ENCODE measurements around the gene MACF1.
A peak's percentile ranks its signal among the peaks of the same experiment; 100 is the strongest.

Gene MACF1

DNA sequence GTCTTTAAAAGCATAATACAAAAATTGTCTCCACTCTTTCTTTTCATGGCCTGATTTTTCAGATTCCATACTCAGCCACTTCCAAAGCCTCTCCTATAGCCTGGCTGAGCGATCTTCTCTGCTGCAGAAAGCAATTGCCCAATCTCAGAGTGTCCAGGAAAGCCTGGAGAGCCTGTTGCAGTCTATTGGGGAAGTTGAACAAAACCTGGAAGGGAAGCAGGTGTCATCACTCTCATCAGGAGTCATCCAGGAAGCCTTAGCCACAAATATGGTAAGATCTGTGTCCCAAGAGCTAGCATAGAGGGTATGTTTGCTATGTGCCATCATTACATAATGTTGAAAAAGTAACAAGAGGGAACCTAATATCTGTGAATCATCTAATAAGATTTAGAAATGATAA, 156.2 kb downstream of the MACF1 start:
- TF ChIP-seq, protein P1, sequence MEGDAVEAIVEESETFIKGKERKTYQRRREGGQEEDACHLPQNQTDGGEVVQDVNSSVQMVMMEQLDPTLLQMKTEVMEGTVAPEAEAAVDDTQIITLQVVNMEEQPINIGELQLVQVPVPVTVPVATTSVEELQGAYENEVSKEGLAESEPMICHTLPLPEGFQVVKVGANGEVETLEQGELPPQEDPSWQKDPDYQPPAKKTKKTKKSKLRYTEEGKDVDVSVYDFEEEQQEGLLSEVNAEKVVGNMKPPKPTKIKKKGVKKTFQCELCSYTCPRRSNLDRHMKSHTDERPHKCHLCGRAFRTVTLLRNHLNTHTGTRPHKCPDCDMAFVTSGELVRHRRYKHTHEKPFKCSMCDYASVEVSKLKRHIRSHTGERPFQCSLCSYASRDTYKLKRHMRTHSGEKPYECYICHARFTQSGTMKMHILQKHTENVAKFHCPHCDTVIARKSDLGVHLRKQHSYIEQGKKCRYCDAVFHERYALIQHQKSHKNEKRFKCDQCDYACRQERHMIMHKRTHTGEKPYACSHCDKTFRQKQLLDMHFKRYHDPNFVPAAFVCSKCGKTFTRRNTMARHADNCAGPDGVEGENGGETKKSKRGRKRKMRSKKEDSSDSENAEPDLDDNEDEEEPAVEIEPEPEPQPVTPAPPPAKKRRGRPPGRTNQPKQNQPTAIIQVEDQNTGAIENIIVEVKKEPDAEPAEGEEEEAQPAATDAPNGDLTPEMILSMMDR (conservative IDR thresholded peaks at IDR 0.05; ENCODE audit: low read depth, low read length), result no peak
- Histone ChIP-seq H2AFZ (ENCODE audit: low read depth) (no peak overlapping the region), H3K4me1 (ENCODE audit: low read depth, poor library complexity, severe bottlenecking) (no peaks in the 10 kb centered on the region), H4K20me1 (ENCODE audit: insufficient read depth) (no peaks in the 10 kb centered on the region), H3K79me2 (ENCODE audit: insufficient read depth, low read depth) (no peaks in the 10 kb centered on the region), H3K36me3 (ENCODE audit: insufficient read depth) (no peaks in the 10 kb centered on the region), H3K9ac (no peak overlapping the region), H3K4me3 (IDR thresholded peaks at IDR 0.05; ENCODE audit: insufficient read depth, low read depth, low read length) (no peak overlapping the region), H3K4me2 (no peak overlapping the region), H3K27me3 (ENCODE audit: insufficient read depth, low read depth) (no peaks in the 10 kb centered on the region), H3K27ac (no peak overlapping the region)

DNA sequence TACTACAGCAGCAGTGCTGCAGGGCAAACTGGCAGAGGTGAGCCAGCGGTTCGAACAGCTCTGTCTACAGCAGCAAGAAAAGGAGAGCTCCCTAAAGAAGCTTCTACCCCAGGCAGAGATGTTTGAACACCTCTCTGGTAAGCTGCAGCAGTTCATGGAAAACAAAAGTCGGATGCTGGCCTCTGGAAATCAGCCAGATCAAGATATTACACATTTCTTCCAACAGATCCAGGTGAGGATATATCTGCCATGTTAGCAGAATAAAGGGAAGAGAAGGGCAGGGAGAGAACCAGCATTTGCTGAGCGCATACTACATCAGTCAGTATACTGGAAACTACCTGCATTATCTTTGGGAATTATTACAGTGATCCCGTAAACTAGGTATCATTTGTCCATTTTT, 157.0 kb downstream of the MACF1 start:
- Histone ChIP-seq H2AFZ (ENCODE audit: low read depth) (no peak overlapping the region), H3K27ac (no peak overlapping the region), H3K36me3 (ENCODE audit: insufficient read depth) (no peaks in the 10 kb centered on the region), H3K9ac (no peak overlapping the region), H3K4me2 (no peak overlapping the region), H3K4me3 (IDR thresholded peaks at IDR 0.05; ENCODE audit: insufficient read depth, low read depth, low read length) (no peak overlapping the region), H3K27me3 (ENCODE audit: insufficient read depth, low read depth) (no peaks in the 10 kb centered on the region), H3K79me2 (ENCODE audit: insufficient read depth, low read depth) (no peaks in the 10 kb centered on the region), H4K20me1 (ENCODE audit: insufficient read depth) (no peaks in the 10 kb centered on the region), H3K4me1 (ENCODE audit: low read depth, poor library complexity, severe bottlenecking) (no peaks in the 10 kb centered on the region)
- TF ChIP-seq, protein P1 (conservative IDR thresholded peaks at IDR 0.05; ENCODE audit: low read depth, low read length), result no peak

GRCh38 chr1:39363267-39363666, 158.8 kb downstream of the MACF1 start:
- Histone ChIP-seq H2AFZ (ENCODE audit: low read depth) (no peak overlapping the region), H3K4me1 (ENCODE audit: low read depth, poor library complexity, severe bottlenecking) (peaks cover 13% of the 10 kb centered on the region), H3K4me2 (no peak overlapping the region), H3K27me3 (ENCODE audit: insufficient read depth, low read depth) (no peaks in the 10 kb centered on the region), H3K79me2 (ENCODE audit: insufficient read depth, low read depth) (no peaks in the 10 kb centered on the region), H3K36me3 (ENCODE audit: insufficient read depth) (no peaks in the 10 kb centered on the region), H3K27ac (no peak overlapping the region), H4K20me1 (ENCODE audit: insufficient read depth) (no peaks in the 10 kb centered on the region), H3K9ac (no peak overlapping the region), H3K4me3 (IDR thresholded peaks at IDR 0.05; ENCODE audit: insufficient read depth, low read depth, low read length) (no peak overlapping the region)
- TF ChIP-seq, protein P1 (conservative IDR thresholded peaks at IDR 0.05; ENCODE audit: low read depth, low read length), result no peak

DNA sequence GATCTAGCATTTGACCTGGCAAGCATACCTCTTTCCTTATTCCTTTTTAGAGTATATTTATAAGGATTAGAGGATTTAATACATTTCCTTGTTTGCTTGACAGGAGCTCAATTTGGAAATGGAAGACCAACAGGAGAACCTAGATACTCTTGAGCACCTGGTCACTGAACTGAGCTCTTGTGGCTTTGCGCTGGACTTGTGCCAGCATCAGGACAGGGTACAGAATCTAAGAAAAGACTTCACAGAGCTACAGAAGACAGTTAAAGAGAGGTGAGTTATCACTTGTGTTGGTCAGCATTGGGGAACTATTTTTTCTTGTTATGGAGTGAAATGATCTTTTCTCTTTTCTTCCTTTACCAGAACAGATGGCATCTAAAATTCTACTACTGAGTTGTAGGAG, 163.6 kb downstream of the MACF1 start:
- TF ChIP-seq, protein P1 (conservative IDR thresholded peaks at IDR 0.05; ENCODE audit: low read depth, low read length), result no peak
- Histone ChIP-seq H3K36me3 (ENCODE audit: insufficient read depth) (no peaks in the 10 kb centered on the region), H3K4me2 (peak overlapping the region; percentile 29; the same call in 1 of the 2 replicates), H3K27me3 (ENCODE audit: insufficient read depth, low read depth) (no peaks in the 10 kb centered on the region), H2AFZ (ENCODE audit: low read depth) (no peak overlapping the region), H3K9ac (no peak overlapping the region), H3K4me3 (IDR thresholded peaks at IDR 0.05; ENCODE audit: insufficient read depth, low read depth, low read length) (no peak overlapping the region), H4K20me1 (ENCODE audit: insufficient read depth) (no peaks in the 10 kb centered on the region), H3K79me2 (ENCODE audit: insufficient read depth, low read depth) (no peaks in the 10 kb centered on the region), H3K27ac (peak overlapping the region; percentile 44; the same call in 1 of the 2 replicates), H3K4me1 (ENCODE audit: low read depth, poor library complexity, severe bottlenecking) (peaks cover 26% of the 10 kb centered on the region)

All from KMS-11 (cell line).